ENCODE results near the gene MN1.

GRCh38 chr22:27761665-27762064, 39.9 kb downstream of the MN1 start:
- no peak for TF ChIP-seq EZH2 (IDR thresholded peaks at IDR 0.05; ENCODE audit: borderline replicate concordance, insufficient read depth, low read depth, low read length, poor library complexity, severe bottlenecking)
- TF ChIP-seq CTCF (IDR thresholded peaks at IDR 0.05) = no peak
